Measurements from ENCODE around the gene KLHL1. TPM values are rescaled to one million over a fixed set of nuclear protein-coding genes. Genes with fewer than 3 reads are reported as not detected.

The KLHL1 gene
- total RNA-seq, 1 donor from 2014 or later, result not detected

- FAIRE-seq (no peak), DNase-seq (ENCODE audit: low read depth) (no peak)
- H3K36me3 ChIP-seq (ENCODE audit: insufficient read depth, low read length), result no peaks in the 10 kb centered on the region
- no peaks in the 10 kb centered on the region for H3K79me2 ChIP-seq (ENCODE audit: insufficient read depth, low read length)
- Mint-ChIP-seq H3K36me3 (ENCODE audit: low read depth, unreplicated experiment) (no peaks in the 10 kb centered on the region), H3K9me3 (ENCODE audit: unreplicated experiment) (no peaks in the 10 kb centered on the region), H3K27ac (ENCODE audit: unreplicated experiment) (no peak overlapping the region), H3K4me3 (ENCODE audit: unreplicated experiment) (no peak overlapping the region), H3K27me3 (ENCODE audit: low read depth, unreplicated experiment) (no peaks in the 10 kb centered on the region), H3K4me1 (ENCODE audit: low read depth, unreplicated experiment) (no peaks in the 10 kb centered on the region)
- no peaks in the 10 kb centered on the region for H4K20me1 ChIP-seq (ENCODE audit: insufficient read depth, low read length)
- H3K4me3 ChIP-seq (ENCODE audit: insufficient read depth, low read depth, low read length), result no peak overlapping the region
- TF ChIP-seq, protein P1, sequence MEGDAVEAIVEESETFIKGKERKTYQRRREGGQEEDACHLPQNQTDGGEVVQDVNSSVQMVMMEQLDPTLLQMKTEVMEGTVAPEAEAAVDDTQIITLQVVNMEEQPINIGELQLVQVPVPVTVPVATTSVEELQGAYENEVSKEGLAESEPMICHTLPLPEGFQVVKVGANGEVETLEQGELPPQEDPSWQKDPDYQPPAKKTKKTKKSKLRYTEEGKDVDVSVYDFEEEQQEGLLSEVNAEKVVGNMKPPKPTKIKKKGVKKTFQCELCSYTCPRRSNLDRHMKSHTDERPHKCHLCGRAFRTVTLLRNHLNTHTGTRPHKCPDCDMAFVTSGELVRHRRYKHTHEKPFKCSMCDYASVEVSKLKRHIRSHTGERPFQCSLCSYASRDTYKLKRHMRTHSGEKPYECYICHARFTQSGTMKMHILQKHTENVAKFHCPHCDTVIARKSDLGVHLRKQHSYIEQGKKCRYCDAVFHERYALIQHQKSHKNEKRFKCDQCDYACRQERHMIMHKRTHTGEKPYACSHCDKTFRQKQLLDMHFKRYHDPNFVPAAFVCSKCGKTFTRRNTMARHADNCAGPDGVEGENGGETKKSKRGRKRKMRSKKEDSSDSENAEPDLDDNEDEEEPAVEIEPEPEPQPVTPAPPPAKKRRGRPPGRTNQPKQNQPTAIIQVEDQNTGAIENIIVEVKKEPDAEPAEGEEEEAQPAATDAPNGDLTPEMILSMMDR (IDR thresholded peaks at IDR 0.05; ENCODE audit: insufficient read depth, low read depth, low read length), result no peak
- no peak for TF ChIP-seq EZH2 (IDR thresholded peaks at IDR 0.05; ENCODE audit: insufficient read depth, low read length)
- no peak overlapping the region for H3K27ac ChIP-seq (ENCODE audit: low read depth, low read length)
- no peak overlapping the region for H3K4me2 ChIP-seq (ENCODE audit: low read length)
- no peaks in the 10 kb centered on the region for H3K27me3 ChIP-seq (ENCODE audit: insufficient read depth, low read length)
- no peaks in the 10 kb centered on the region for H3K9me3 ChIP-seq (ENCODE audit: insufficient read depth, low read depth, low read length)
- H3K9ac ChIP-seq (ENCODE audit: low read length), result no peak overlapping the region
- H3K4me1 ChIP-seq (ENCODE audit: insufficient read depth, low read length), result no peaks in the 10 kb centered on the region
- H2AFZ ChIP-seq (ENCODE audit: low read depth, low read length), result no peak overlapping the region
Observed at GRCh38 chr13:69910800-69911199, 197.5 kb downstream of the KLHL1 start.

DNA sequence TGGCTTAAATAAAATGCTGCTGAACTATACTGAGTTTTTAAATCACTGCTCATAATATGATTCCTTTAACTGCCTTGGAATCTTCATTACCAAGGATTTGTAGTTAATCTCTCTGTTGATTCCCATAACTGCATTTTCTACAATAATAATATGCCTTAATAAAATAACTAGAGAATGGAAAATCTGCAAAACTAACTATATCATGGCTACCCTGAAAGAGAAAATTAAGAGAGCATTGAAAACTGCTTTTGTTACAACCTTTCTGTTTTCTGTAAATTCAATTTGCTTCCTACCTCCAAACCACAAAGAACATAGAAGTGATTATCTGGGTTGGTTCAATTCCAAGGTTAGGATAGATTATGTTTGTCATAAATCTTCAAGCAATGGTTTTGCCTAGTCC is 203.5 kb downstream of the KLHL1 start:
- TF ChIP-seq, protein P1 (IDR thresholded peaks at IDR 0.05; ENCODE audit: insufficient read depth, low read depth, low read length), result no peak
- no peak for TF ChIP-seq EZH2 (IDR thresholded peaks at IDR 0.05; ENCODE audit: insufficient read depth, low read length)
- H3K4me3 Mint-ChIP-seq (ENCODE audit: unreplicated experiment), result no peak overlapping the region
- H2AFZ ChIP-seq (ENCODE audit: low read depth, low read length), result no peak overlapping the region
- no peak overlapping the region for H3K27ac ChIP-seq (ENCODE audit: low read depth, low read length)
- no peak overlapping the region for H3K4me2 ChIP-seq (ENCODE audit: low read length)
- H3K9me3 ChIP-seq (ENCODE audit: insufficient read depth, low read depth, low read length), result no peaks in the 10 kb centered on the region
- no peaks in the 10 kb centered on the region for H3K4me1 Mint-ChIP-seq (ENCODE audit: low read depth, unreplicated experiment)
- DNase-seq (ENCODE audit: low read depth) (no peak), FAIRE-seq (no peak)
- H3K36me3 ChIP-seq (ENCODE audit: insufficient read depth, low read length), result no peaks in the 10 kb centered on the region
- H3K9me3 Mint-ChIP-seq (ENCODE audit: unreplicated experiment), result no peaks in the 10 kb centered on the region
- no peaks in the 10 kb centered on the region for H4K20me1 ChIP-seq (ENCODE audit: insufficient read depth, low read length)
- H3K27me3 ChIP-seq (ENCODE audit: insufficient read depth, low read length), result no peaks in the 10 kb centered on the region
- no peaks in the 10 kb centered on the region for H3K27me3 Mint-ChIP-seq (ENCODE audit: low read depth, unreplicated experiment)
- H3K4me3 ChIP-seq (ENCODE audit: insufficient read depth, low read depth, low read length), result no peak overlapping the region
- H3K9ac ChIP-seq (ENCODE audit: low read length), result no peak overlapping the region
- H3K4me1 ChIP-seq (ENCODE audit: insufficient read depth, low read length), result no peaks in the 10 kb centered on the region
- no peak overlapping the region for H3K27ac Mint-ChIP-seq (ENCODE audit: unreplicated experiment)
- H3K36me3 Mint-ChIP-seq (ENCODE audit: low read depth, unreplicated experiment), result no peaks in the 10 kb centered on the region
- H3K79me2 ChIP-seq (ENCODE audit: insufficient read depth, low read length), result no peaks in the 10 kb centered on the region

DNA sequence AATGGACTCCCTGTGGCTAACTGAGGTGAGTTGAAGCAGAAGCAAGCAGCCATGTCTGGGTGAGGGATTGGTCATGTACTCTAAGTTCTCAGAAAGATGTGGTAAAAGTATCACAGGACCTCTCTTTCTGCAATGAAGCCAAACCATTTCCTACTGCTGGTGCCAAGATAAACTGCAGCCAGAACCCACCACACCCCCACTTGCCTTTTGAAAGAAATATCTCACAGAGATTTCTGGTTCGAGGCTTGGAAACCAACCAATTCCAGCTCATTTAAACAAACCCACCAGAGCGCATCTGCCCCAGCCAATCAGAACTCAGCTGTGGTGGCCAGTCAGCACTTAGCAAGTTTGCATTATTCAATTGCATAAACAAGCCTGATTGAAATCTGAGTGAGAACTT is 205.2 kb downstream of the KLHL1 start:
- Histone ChIP-seq H3K9ac (ENCODE audit: low read length) (no peak overlapping the region), H3K4me3 (ENCODE audit: insufficient read depth, low read depth, low read length) (no peak overlapping the region), H2AFZ (ENCODE audit: low read depth, low read length) (no peak overlapping the region), H3K36me3 (ENCODE audit: insufficient read depth, low read length) (no peaks in the 10 kb centered on the region), H3K4me1 (ENCODE audit: insufficient read depth, low read length) (no peaks in the 10 kb centered on the region), H3K4me2 (ENCODE audit: low read length) (no peak overlapping the region), H3K27ac (ENCODE audit: low read depth, low read length) (no peak overlapping the region), H3K9me3 (ENCODE audit: insufficient read depth, low read depth, low read length) (no peaks in the 10 kb centered on the region), H3K27me3 (ENCODE audit: insufficient read depth, low read length) (no peaks in the 10 kb centered on the region), H4K20me1 (ENCODE audit: insufficient read depth, low read length) (no peaks in the 10 kb centered on the region), H3K79me2 (ENCODE audit: insufficient read depth, low read length) (no peaks in the 10 kb centered on the region)
- FAIRE-seq, result no peak
- peak; percentile 27 for DNase-seq (ENCODE audit: low read depth)
- no peak for TF ChIP-seq EZH2 (IDR thresholded peaks at IDR 0.05; ENCODE audit: insufficient read depth, low read length)
- TF ChIP-seq, protein P1 (IDR thresholded peaks at IDR 0.05; ENCODE audit: insufficient read depth, low read depth, low read length), result no peak
- H3K4me1 Mint-ChIP-seq (ENCODE audit: low read depth, unreplicated experiment), result no peaks in the 10 kb centered on the region
- no peaks in the 10 kb centered on the region for H3K36me3 Mint-ChIP-seq (ENCODE audit: low read depth, unreplicated experiment)
- no peak overlapping the region for H3K27ac Mint-ChIP-seq (ENCODE audit: unreplicated experiment)
- H3K9me3 Mint-ChIP-seq (ENCODE audit: unreplicated experiment), result no peaks in the 10 kb centered on the region
- H3K27me3 Mint-ChIP-seq (ENCODE audit: low read depth, unreplicated experiment), result no peaks in the 10 kb centered on the region
- no peak overlapping the region for H3K4me3 Mint-ChIP-seq (ENCODE audit: unreplicated experiment)
